WERI-Rb-1 (cell line): ENCODE results near the gene ARHGAP26.

Experiments used
- DNase-seq: peaks from one replicate; pipeline ENCODE4 v3.0.0-alpha.2; 2020
- H3K27ac ChIP-seq: fragments of 250-450 bp; sonication (Bioruptor Pico); 2 replicates; pipeline ENCODE4 v1.5.1; 2020; ENCODE audit warnings: mild to moderate bottlenecking, moderate library complexity
- H3K27me3 ChIP-seq: fragments of 250-450 bp; sonication (Bioruptor Pico); 2 replicates; pipeline ENCODE4 v1.5.1; 2021; ENCODE audit warnings: mild to moderate bottlenecking, low read depth, moderate library complexity; ENCODE audit not compliant: insufficient read depth, severe bottlenecking
- H3K36me3 ChIP-seq: fragments of 250-450 bp; sonication (Bioruptor Pico); 2 replicates; pipeline ENCODE4 v1.5.1; 2020; ENCODE audit warnings: mild to moderate bottlenecking, moderate library complexity
- H3K4me3 ChIP-seq: 2 replicates; pipeline ENCODE4 v1.5.1; 2011; ENCODE audit warnings: low read depth, mild to moderate bottlenecking, control low read depth, low read length
- H3K9me3 ChIP-seq: fragments of 250-450 bp; sonication (Bioruptor Pico); 2 replicates; pipeline ENCODE4 v1.5.1; 2021; ENCODE audit warnings: mild to moderate bottlenecking, moderate library complexity; ENCODE audit not compliant: severe bottlenecking
- CTCF ChIP-seq: IDR thresholded peaks from 2 replicates; pipeline ENCODE4 v1.5.1; 2011; ENCODE audit warnings: low read depth, mild to moderate bottlenecking, control low read depth, inconsistent platforms, low read length

The ARHGAP26 gene

GRCh38 chr5:143155455-143155854 is 385.3 kb downstream of the ARHGAP26 start:
- TF ChIP-seq CTCF = no peak
- H3K36me3 ChIP-seq = no peaks in the 10 kb centered on the region
- H3K4me3 ChIP-seq = no peak overlapping the region
- H3K27ac ChIP-seq = no peak overlapping the region
- H3K9me3 ChIP-seq = no peaks in the 10 kb centered on the region
- no peaks in the 10 kb centered on the region for H3K27me3 ChIP-seq
- DNase-seq = no peak

GRCh38 chr5:143156086-143156485 is 385.9 kb downstream of the ARHGAP26 start:
- no peak for DNase-seq
- no peak for TF ChIP-seq CTCF
- no peaks in the 10 kb centered on the region for H3K36me3 ChIP-seq
- H3K4me3 ChIP-seq = no peak overlapping the region
- no peak overlapping the region for H3K27ac ChIP-seq
- H3K9me3 ChIP-seq = no peaks in the 10 kb centered on the region
- no peaks in the 10 kb centered on the region for H3K27me3 ChIP-seq

GRCh38 chr5:143156572-143156971 is 386.4 kb downstream of the ARHGAP26 start:
- peak; percentile 19 for DNase-seq
- Histone ChIP-seq H3K27me3 (no peaks in the 10 kb centered on the region), H3K9me3 (no peaks in the 10 kb centered on the region), H3K27ac (no peak overlapping the region), H3K36me3 (no peaks in the 10 kb centered on the region), H3K4me3 (no peak overlapping the region)
- TF ChIP-seq CTCF = no peak

- DNase-seq = no peak
- H3K4me3 ChIP-seq = no peak overlapping the region
- H3K36me3 ChIP-seq = no peaks in the 10 kb centered on the region
- no peaks in the 10 kb centered on the region for H3K9me3 ChIP-seq
- no peaks in the 10 kb centered on the region for H3K27me3 ChIP-seq
- TF ChIP-seq CTCF = no peak
- no peak overlapping the region for H3K27ac ChIP-seq
Measured at GRCh38 chr5:143159031-143159430, 388.9 kb downstream of the ARHGAP26 start.

- H3K27me3 ChIP-seq = no peaks in the 10 kb centered on the region
- no peak overlapping the region for H3K27ac ChIP-seq
- no peaks in the 10 kb centered on the region for H3K36me3 ChIP-seq
- DNase-seq = no peak
- H3K4me3 ChIP-seq = no peak overlapping the region
- H3K9me3 ChIP-seq = no peaks in the 10 kb centered on the region
- no peak for TF ChIP-seq CTCF
Measured at GRCh38 chr5:143161885-143162540, 391.8 kb downstream of the ARHGAP26 start.

GRCh38 chr5:143162810-143163209 is 392.6 kb downstream of the ARHGAP26 start:
- Histone ChIP-seq H3K9me3 (no peaks in the 10 kb centered on the region), H3K27me3 (no peaks in the 10 kb centered on the region), H3K36me3 (no peaks in the 10 kb centered on the region), H3K4me3 (no peak overlapping the region), H3K27ac (no peak overlapping the region)
- no peak for TF ChIP-seq CTCF
- DNase-seq = no peak
